ENCODE results near the gene CFAP141. TPM values are rescaled to one million over a fixed set of nuclear protein-coding genes. Genes with fewer than 3 reads are reported as not detected.

Gene CFAP141
- total and polyA plus RNA-seq, 2 of the 4 experiments (the other 2 are of a cell fraction): not detected

DNA sequence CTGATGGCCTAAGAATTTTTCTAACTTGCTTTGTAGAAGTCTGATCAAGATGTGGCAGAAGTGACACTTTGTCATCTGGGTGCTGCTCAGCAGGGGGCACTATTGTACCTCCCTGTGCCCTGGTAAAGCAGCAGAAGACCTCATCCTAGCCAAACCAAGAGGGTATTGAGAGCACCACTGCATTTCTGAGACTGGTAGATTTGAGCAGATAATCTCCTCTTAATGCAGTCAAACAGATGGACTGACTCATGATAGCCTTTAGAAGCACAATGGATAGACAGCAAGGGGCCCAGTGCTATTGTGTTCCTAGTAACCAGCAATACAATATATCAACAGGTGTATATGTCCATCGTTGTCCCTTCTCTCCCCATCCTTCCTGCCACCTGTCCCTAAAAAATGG lies 20.0 kb downstream of the CFAP141 start:
- H2BK120ac ChIP-seq (ENCODE audit: low read depth, low read length): no peak overlapping the region
- WGBS, 2 experiments (ENCODE audit: extremely low coverage in 2 of 2, insufficient read length in 1 of 2): no CpG with 5 or more reads among the region's 1 CpG

More for the DNA sequence above, 20.0 kb downstream of the CFAP141 start:
- Histone ChIP-seq H3K4me1 (ENCODE audit: control insufficient read depth, insufficient read depth, low read length) (peaks cover 2% of the 10 kb centered on the region), H4K5ac (ENCODE audit: low read depth, low read length) (no peak overlapping the region), H3K14ac (replicated peaks; ENCODE audit: low read depth, low read length) (no peak overlapping the region), H4K8ac (ENCODE audit: low read depth in 2 of 2, low read length in 2 of 2) (no peak overlapping the region), H3K18ac (ENCODE audit: low read depth, low read length) (no peak overlapping the region), H4K20me1 (ENCODE audit: insufficient read depth, low read length) (peaks cover 17% of the 10 kb centered on the region), H3K4me3 (ENCODE audit: insufficient read depth, low read depth, low read length) (no peak overlapping the region), H3K56ac (ENCODE audit: extremely low read depth, insufficient read depth, low read length) (no peak overlapping the region), H3K9me3 (ENCODE audit: control insufficient read depth, insufficient read depth, low read length) (no peaks in the 10 kb centered on the region), H2AK9ac (replicated peaks; ENCODE audit: low read depth, low read length, poor library complexity) (no peak overlapping the region), H2BK15ac (ENCODE audit: low read depth, low read length) (no peak overlapping the region), H3K4ac (ENCODE audit: low read depth, low read length) (no peak overlapping the region), H2AFZ (replicated peaks; ENCODE audit: low read length, poor library complexity) (no peak overlapping the region), H3K23ac (ENCODE audit: low read depth, low read length) (no peak overlapping the region), H3K4me2 (ENCODE audit: low read depth, low read length) (no peak overlapping the region), H2AK5ac (ENCODE audit: low read depth, low read length) (no peak overlapping the region), H3K36me3 (ENCODE audit: control insufficient read depth, insufficient read depth, low read length) (no peaks in the 10 kb centered on the region), H3K9me1 (ENCODE audit: insufficient read depth, low read length) (peaks cover 6% of the 10 kb centered on the region; the same call in 1 of the 2 replicates), H3K27ac (ENCODE audit: insufficient read depth, low read length) (no peak overlapping the region), H4K91ac (ENCODE audit: insufficient read depth, low read depth, low read length) (no peak overlapping the region), H3K79me1 (ENCODE audit: low read depth in 1 of 2, low read length in 2 of 2) (peaks cover 0 to 8% of the 10 kb centered on the region in 2 experiments; a peak in 1 of 4 replicates), H3K9ac (ENCODE audit: low read depth, low read length) (no peak overlapping the region), H3K27me3 (ENCODE audit: control insufficient read depth, insufficient read depth, low read length) (no peaks in the 10 kb centered on the region), H2BK5ac (ENCODE audit: low read depth, low read length, poor library complexity, severe bottlenecking) (no peak overlapping the region), H2BK20ac (ENCODE audit: low read depth, low read length) (no peak overlapping the region)
- intact Hi-C loops (cut with micrococcal nuclease) (no loop called here), dilution Hi-C loops (cut with HindIII; ENCODE audit: low sequenced_read_pairs, unreplicated experiment) (no loop called here), in situ Hi-C loops (cut with MboI; ENCODE audit: low sequenced_read_pairs) (no loop called here)
- TF ChIP-seq SMC3 (IDR thresholded peaks at IDR 0.05; ENCODE audit: low read depth, low read length) (peak; percentile 36), POLR2A (IDR thresholded peaks at IDR 0.05; ENCODE audit: low read depth, low read length) (no peak), MXI1 (IDR thresholded peaks at IDR 0.05; ENCODE audit: borderline replicate concordance, low read depth, low read length) (no peak), RFX5 (IDR thresholded peaks at IDR 0.05; ENCODE audit: low read depth, low read length) (no peak), USF2 (IDR thresholded peaks at IDR 0.05; ENCODE audit: low read depth, low read length) (no peak), RAD21 (IDR thresholded peaks at IDR 0.05; ENCODE audit: low read length) (peak; percentile 62), FOS (IDR thresholded peaks at IDR 0.05; ENCODE audit: low read depth, low read length) (no peak), BHLHE40 (IDR thresholded peaks at IDR 0.05; ENCODE audit: low read depth, low read length) (no peak), CHD1 (IDR thresholded peaks at IDR 0.05; ENCODE audit: low read depth, low read length) (no peak)
- TF ChIP-seq, protein P1, sequence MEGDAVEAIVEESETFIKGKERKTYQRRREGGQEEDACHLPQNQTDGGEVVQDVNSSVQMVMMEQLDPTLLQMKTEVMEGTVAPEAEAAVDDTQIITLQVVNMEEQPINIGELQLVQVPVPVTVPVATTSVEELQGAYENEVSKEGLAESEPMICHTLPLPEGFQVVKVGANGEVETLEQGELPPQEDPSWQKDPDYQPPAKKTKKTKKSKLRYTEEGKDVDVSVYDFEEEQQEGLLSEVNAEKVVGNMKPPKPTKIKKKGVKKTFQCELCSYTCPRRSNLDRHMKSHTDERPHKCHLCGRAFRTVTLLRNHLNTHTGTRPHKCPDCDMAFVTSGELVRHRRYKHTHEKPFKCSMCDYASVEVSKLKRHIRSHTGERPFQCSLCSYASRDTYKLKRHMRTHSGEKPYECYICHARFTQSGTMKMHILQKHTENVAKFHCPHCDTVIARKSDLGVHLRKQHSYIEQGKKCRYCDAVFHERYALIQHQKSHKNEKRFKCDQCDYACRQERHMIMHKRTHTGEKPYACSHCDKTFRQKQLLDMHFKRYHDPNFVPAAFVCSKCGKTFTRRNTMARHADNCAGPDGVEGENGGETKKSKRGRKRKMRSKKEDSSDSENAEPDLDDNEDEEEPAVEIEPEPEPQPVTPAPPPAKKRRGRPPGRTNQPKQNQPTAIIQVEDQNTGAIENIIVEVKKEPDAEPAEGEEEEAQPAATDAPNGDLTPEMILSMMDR (conservative IDR thresholded peaks at IDR 0.05; ENCODE audit: low read depth, low read length): peak; percentile 52
- ChIA-PET CTCF (no interaction called here), POLR2A (ENCODE audit: unreplicated experiment) (no interaction called here)
- ATAC-seq (ENCODE audit: low read depth) (no peak), DNase-seq (peak; percentile 49)
- no TSS peak for BruUV-seq (replicated peaks)
